Measurements from ENCODE around the gene CFAP70.

GRCh38 chr10:73228247-73228646 is 130.4 kb downstream of the CFAP70 start:
- TF ChIP-seq, protein P1, sequence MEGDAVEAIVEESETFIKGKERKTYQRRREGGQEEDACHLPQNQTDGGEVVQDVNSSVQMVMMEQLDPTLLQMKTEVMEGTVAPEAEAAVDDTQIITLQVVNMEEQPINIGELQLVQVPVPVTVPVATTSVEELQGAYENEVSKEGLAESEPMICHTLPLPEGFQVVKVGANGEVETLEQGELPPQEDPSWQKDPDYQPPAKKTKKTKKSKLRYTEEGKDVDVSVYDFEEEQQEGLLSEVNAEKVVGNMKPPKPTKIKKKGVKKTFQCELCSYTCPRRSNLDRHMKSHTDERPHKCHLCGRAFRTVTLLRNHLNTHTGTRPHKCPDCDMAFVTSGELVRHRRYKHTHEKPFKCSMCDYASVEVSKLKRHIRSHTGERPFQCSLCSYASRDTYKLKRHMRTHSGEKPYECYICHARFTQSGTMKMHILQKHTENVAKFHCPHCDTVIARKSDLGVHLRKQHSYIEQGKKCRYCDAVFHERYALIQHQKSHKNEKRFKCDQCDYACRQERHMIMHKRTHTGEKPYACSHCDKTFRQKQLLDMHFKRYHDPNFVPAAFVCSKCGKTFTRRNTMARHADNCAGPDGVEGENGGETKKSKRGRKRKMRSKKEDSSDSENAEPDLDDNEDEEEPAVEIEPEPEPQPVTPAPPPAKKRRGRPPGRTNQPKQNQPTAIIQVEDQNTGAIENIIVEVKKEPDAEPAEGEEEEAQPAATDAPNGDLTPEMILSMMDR (conservative IDR thresholded peaks at IDR 0.05 in 1 of 2, IDR thresholded peaks at IDR 0.05 in 1 of 2; ENCODE audit: extremely low read depth in 1 of 2, insufficient read depth in 1 of 2, low read depth in 1 of 2, low read length in 2 of 2) = no peak
- TF ChIP-seq EZH2 (IDR thresholded peaks at IDR 0.05; ENCODE audit: borderline replicate concordance, low read length) = no peak
